GM10248 (cell line): ENCODE measurements around the gene IP6K1.
"Not testable (repeated sequence)": the region's sequence is repeated elsewhere in the genome, so short reads cannot be mapped to it uniquely, and the experiment has no call there.

Experiments
- CTCF ChIA-PET: fragments of 300-600 bp; sonication (Branson Sonifier 250); formaldehyde crosslinking; extraction: SDS; loops from one replicate; lab custom pipeline; 2021; ENCODE audit warnings: antibody characterized with exemption; lab: Yijun Ruan, JAX
- POLR2A ChIA-PET: fragments of 350-650 bp; sonication (Branson Sonifier 250); formaldehyde crosslinking; extraction: SDS; loops from one replicate; lab custom pipeline; 2020; ENCODE audit warnings: antibody characterized with exemption; lab: Yijun Ruan, JAX
- DNase-seq: peaks from one replicate; pipeline ENCODE4 v3.0.0; 2012; ENCODE audit errors: extremely low spot score
- CTCF ChIP-seq: IDR thresholded peaks from 2 replicates; pipeline ENCODE4 v1.5.1; 2012; ENCODE audit warnings: mild to moderate bottlenecking, low read depth; ENCODE audit errors: extremely low read depth, missing control alignments, control extremely low read depth

The IP6K1 gene

GRCh38 chr3:49684453-49684852 is 101.9 kb downstream of the IP6K1 start:
- CTCF ChIA-PET, POLR2A ChIA-PET, DNase-seq: not testable (repeated sequence)

GRCh38 chr3:49683162-49683561 is 103.2 kb downstream of the IP6K1 start:
- DNase-seq = no peak
- CTCF ChIA-PET = interaction anchor here (1.1 to 3.2 kb wide), 2 partner anchors 11 to 144 kb away, joined by 3 to 14 read pairs; no protein-coding TSS in a partner anchor
- TF ChIP-seq CTCF = no peak
- POLR2A ChIA-PET = interaction anchor here (0.5 kb wide), 1 partner anchor 134 kb away, joined by 7 read pairs; no protein-coding TSS in a partner anchor

GRCh38 chr3:49681543-49681942 is 104.8 kb downstream of the IP6K1 start:
- no peak for TF ChIP-seq CTCF
- CTCF ChIA-PET = interaction anchor here (3.2 kb wide), 1 partner anchor 142 kb away, joined by 14 read pairs; no protein-coding TSS in a partner anchor
- DNase-seq = no peak
- POLR2A ChIA-PET = no interaction called here

- no peak for DNase-seq
- TF ChIP-seq CTCF = no peak
- ChIA-PET CTCF (interaction anchor here (1.5 to 3.2 kb wide), 2 partner anchors 10 to 142 kb away, joined by 7 to 14 read pairs; no protein-coding TSS in a partner anchor), POLR2A (no interaction called here)
Measured at GRCh38 chr3:49681232-49681522, 105.2 kb downstream of the IP6K1 start.

- no peak for TF ChIP-seq CTCF
- ChIA-PET CTCF (interaction anchor here (1.5 to 3.2 kb wide), 2 partner anchors 9 to 141 kb away, joined by 7 to 14 read pairs; no protein-coding TSS in a partner anchor), POLR2A (no interaction called here)
- no peak for DNase-seq
Measured at GRCh38 chr3:49680493-49681231, 105.7 kb downstream of the IP6K1 start.

GRCh38 chr3:49675912-49676311 is 110.4 kb downstream of the IP6K1 start:
- ChIA-PET CTCF (interaction anchor here (5.7 kb wide), 1 partner anchor 136 kb away, joined by 43 read pairs; no protein-coding TSS in a partner anchor), POLR2A (no interaction called here)
- TF ChIP-seq CTCF = no peak
- no peak for DNase-seq

- CTCF ChIA-PET = interaction anchor here (5.7 kb wide), 1 partner anchor 135 kb away, joined by 43 read pairs; no protein-coding TSS in a partner anchor
Measured at GRCh38 chr3:49674497-49674983, 111.8 kb downstream of the IP6K1 start.

More at GRCh38 chr3:49674497-49674983, 111.8 kb downstream of the IP6K1 start:
- TF ChIP-seq CTCF = no peak
- POLR2A ChIA-PET = no interaction called here
- no peak for DNase-seq
